IMR-90 (cell line): ENCODE data around the gene COX5B. TPM values are rescaled to one million over a fixed set of nuclear protein-coding genes. Genes with fewer than 3 reads are reported as not detected.

Source experiments
- ATAC-seq: fragments of 200-7000 bp; cut with Tn5 transposase; 2 replicates; pipeline ENCODE4 v1.9.1; 2020; ENCODE audit warnings: low read depth, mild to moderate bottlenecking, moderate library complexity
- BruUV-seq: library from RNA; stranded (reverse); fragments of 400-500 nt; replicated peaks from 2 replicates; lab custom pipeline; 2021; lab: Mats Ljungman, UMichigan
- CTCF ChIA-PET: fragments of 300-600 bp; formaldehyde crosslinking; extraction: SDS; loops from one replicate; lab custom pipeline; 2021; ENCODE audit warnings: antibody characterized with exemption; lab: Yijun Ruan, JAX
- POLR2A ChIA-PET: fragments of 300-600 bp; sonication (Branson Sonifier 250); formaldehyde crosslinking; loops from one replicate; lab custom pipeline; 2022; ENCODE audit warnings: antibody characterized with exemption; ENCODE audit not compliant: unreplicated experiment; lab: Charles Lee
- DNase-seq: peaks from one replicate; pipeline ENCODE4 v3.0.0; 2013
- H2AFZ ChIP-seq: replicated peaks from 2 replicates; pipeline ENCODE3; 2013; ENCODE audit warnings: low read length, mild to moderate bottlenecking; ENCODE audit not compliant: poor library complexity
- H2AK5ac ChIP-seq: 2 replicates; pipeline ENCODE4 v1.6.1; 2013; ENCODE audit warnings: low read depth, low read length, inconsistent platforms
- H2AK9ac ChIP-seq: replicated peaks from 2 replicates; pipeline ENCODE3; 2013; ENCODE audit warnings: mild to moderate bottlenecking, low read depth, low read length, moderate library complexity; ENCODE audit not compliant: poor library complexity
- H2BK120ac ChIP-seq: 2 replicates; pipeline ENCODE4 v1.6.1; 2013; ENCODE audit warnings: low read depth, low read length, inconsistent platforms
- H2BK15ac ChIP-seq: 3 replicates; pipeline ENCODE4 v1.6.1; 2013; ENCODE audit warnings: low read depth, low read length, inconsistent platforms
- H2BK20ac ChIP-seq: 2 replicates; pipeline ENCODE4 v1.6.1; 2013; ENCODE audit warnings: low read depth, mild to moderate bottlenecking, inconsistent platforms, low read length, moderate library complexity
- H2BK5ac ChIP-seq: 2 replicates; pipeline ENCODE4 v1.6.1; 2013; ENCODE audit warnings: mild to moderate bottlenecking, low read depth, low read length, inconsistent platforms; ENCODE audit not compliant: poor library complexity, severe bottlenecking
- H3K14ac ChIP-seq: replicated peaks from 2 replicates; pipeline ENCODE4 v1.6.1; 2013; ENCODE audit warnings: low read depth, low read length, inconsistent platforms
- H3K18ac ChIP-seq: 2 replicates; pipeline ENCODE4 v1.6.1; 2013; ENCODE audit warnings: low read depth, low read length, control low read depth
- H3K23ac ChIP-seq: 2 replicates; pipeline ENCODE4 v1.6.1; 2013; ENCODE audit warnings: low read depth, low read length, inconsistent platforms
- H3K27ac ChIP-seq: 2 replicates; pipeline ENCODE4 v1.5.1; 2013; ENCODE audit warnings: mild to moderate bottlenecking, control low read depth, low read length; ENCODE audit not compliant: insufficient read depth
- H3K27me3 ChIP-seq: 2 replicates; pipeline ENCODE4 v1.6.1; 2013; ENCODE audit warnings: low read length; ENCODE audit not compliant: control insufficient read depth, insufficient read depth
- H3K36me3 ChIP-seq: 2 replicates; pipeline ENCODE4 v1.6.1; 2013; ENCODE audit warnings: low read length, mixed read lengths; ENCODE audit not compliant: control insufficient read depth, insufficient read depth
- H3K4ac ChIP-seq: 2 replicates; pipeline ENCODE4 v1.6.1; 2013; ENCODE audit warnings: low read depth, low read length, inconsistent platforms
- H3K4me1 ChIP-seq: 2 replicates; pipeline ENCODE4 v1.6.1; 2013; ENCODE audit warnings: low read length, mixed read lengths; ENCODE audit not compliant: control insufficient read depth, insufficient read depth
- H3K4me2 ChIP-seq: 2 replicates; pipeline ENCODE4 v1.6.1; 2013; ENCODE audit warnings: low read depth, mild to moderate bottlenecking, control low read depth, low read length, moderate library complexity
- H3K4me3 ChIP-seq: 2 replicates; pipeline ENCODE4 v1.5.1; 2013; ENCODE audit warnings: low read depth, mild to moderate bottlenecking, control low read depth, low read length, moderate library complexity; ENCODE audit not compliant: insufficient read depth
- H3K56ac ChIP-seq: 2 replicates; pipeline ENCODE4 v1.6.1; 2013; ENCODE audit warnings: low read length, inconsistent platforms; ENCODE audit not compliant: insufficient read depth; ENCODE audit errors: extremely low read depth
- H3K79me1 ChIP-seq, 2 experiments: 2 replicates each; pipeline ENCODE4 v1.6.1; 2013; ENCODE audit warnings: low read length in 2 of 2, inconsistent platforms in 1 of 2, low read depth in 1 of 2
- H3K9ac ChIP-seq: 2 replicates; pipeline ENCODE4 v1.6.1; 2013; ENCODE audit warnings: low read depth, low read length, control low read depth
- H3K9me1 ChIP-seq: 2 replicates; pipeline ENCODE4 v1.6.1; 2013; ENCODE audit warnings: low read length, inconsistent platforms; ENCODE audit not compliant: insufficient read depth
- H3K9me3 ChIP-seq: 2 replicates; pipeline ENCODE4 v1.6.1; 2013; ENCODE audit warnings: low read length; ENCODE audit not compliant: control insufficient read depth, insufficient read depth
- H4K20me1 ChIP-seq: 2 replicates; pipeline ENCODE4 v1.6.1; 2013; ENCODE audit warnings: low read length, inconsistent platforms; ENCODE audit not compliant: insufficient read depth
- H4K5ac ChIP-seq: 2 replicates; pipeline ENCODE4 v1.6.1; 2013; ENCODE audit warnings: mild to moderate bottlenecking, low read depth, low read length, control low read depth
- H4K8ac ChIP-seq, 2 experiments: 2 replicates each; pipeline ENCODE4 v1.6.1; 2013; ENCODE audit warnings: low read depth in 2 of 2, low read length in 2 of 2, control low read depth in 1 of 2, inconsistent platforms in 1 of 2
- H4K91ac ChIP-seq: 2 replicates; pipeline ENCODE4 v1.6.1; 2013; ENCODE audit warnings: low read depth, low read length, inconsistent platforms; ENCODE audit not compliant: insufficient read depth
- CEBPB ChIP-seq: IDR thresholded peaks from 2 replicates; pipeline ENCODE4 v1.6.1; 2012; ENCODE audit warnings: low read depth, low read length, improper control_type of control experiment
- CTCF ChIP-seq: conservative IDR thresholded peaks from 2 replicates; pipeline ENCODE4 v1.5.1; 2012; ENCODE audit warnings: mild to moderate bottlenecking, low read depth, low read length, improper control_type of control experiment
- MXI1 ChIP-seq: IDR thresholded peaks from 2 replicates; pipeline ENCODE4 v1.6.1; 2012; ENCODE audit warnings: low read depth, mild to moderate bottlenecking, low read length, moderate library complexity, borderline replicate concordance
- RCOR1 ChIP-seq: IDR thresholded peaks from 2 replicates; pipeline ENCODE4 v1.6.1; 2012; ENCODE audit warnings: mild to moderate bottlenecking, low read length, improper control_type of control experiment; ENCODE audit not compliant: insufficient replicate concordance
- USF2 ChIP-seq: fragments of 150-350 bp; IDR thresholded peaks from 2 replicates; pipeline ENCODE4 v1.6.1; 2017; ENCODE audit warnings: mild to moderate bottlenecking, antibody characterized with exemption, low read length, low read depth
- WGBS, 2 experiments: methylation state at CpG; one replicate each; pipeline versions ENCODE4 v1.1.5 to v1.1.7; 2013; ENCODE audit warnings: missing lambda C conversion rate in 2 of 2; ENCODE audit not compliant: insufficient read length in 1 of 2; ENCODE audit errors: extremely low coverage in 2 of 2; 5-methylcytosine and 5-hydroxymethylcytosine counted together
- dilution Hi-C: fragments of 300-500 bp; cut with HindIII; formaldehyde crosslinking; loops from one replicate; pipeline ENCODE4 v1.14.3; 2018; ENCODE audit warnings: low sequenced_read_pairs; ENCODE audit not compliant: unreplicated experiment
- in situ Hi-C: fragments of 300-500 bp; cut with MboI; formaldehyde crosslinking; loops from 3 replicates; pipeline ENCODE4 v1.14.3; 2019; ENCODE audit warnings: low sequenced_read_pairs, inconsistent platforms, mixed read lengths
- intact Hi-C: fragments of 100-400 bp; cut with micrococcal nuclease; formaldehyde crosslinking; loops from 2 replicates; pipeline ENCODE4 v1.10.0; 2022
- polyA plus RNA-seq, 3 experiments: library from polyadenylated mRNA; depleted of rRNA; stranded (reverse); fragments of >200 nt; gene quantifications; 2 replicates each; pipeline ENCODE4 v1.2.3, GENCODE V29; 2012; ENCODE audit warnings: low replicate concordance in 1 of 3
- total RNA-seq: library from RNA; depleted of rRNA; stranded (reverse); fragments of >200 nt; gene quantifications from 2 replicates; pipeline ENCODE4 v1.2.3, GENCODE V29; 2012

The COX5B gene
- total and polyA plus RNA-seq, 2 of the 4 experiments (the other 2 are of a cell fraction): 140 to 272 TPM

- WGBS, 2 experiments: no CpG with 5 or more reads among the region's 4 CpGs
- ChIA-PET POLR2A (interaction anchor here (1.9 kb wide), 1 partner anchor 16 kb away, joined by 15 read pairs; the partner anchor contains the start of gene ACTR1B), CTCF (interaction anchor here (1.6 kb wide), 1 partner anchor 15 kb away, joined by 3 read pairs; no protein-coding TSS in a partner anchor)
- ATAC-seq (no peak), DNase-seq (no peak)
- 0 out of 2 replicates have a peak overlapping the region, but pooled peaks have one; percentile 18 for H3K23ac ChIP-seq
- H3K9ac ChIP-seq: no peak overlapping the region
- H3K27me3 ChIP-seq: no peaks in the 10 kb centered on the region
- H2AFZ ChIP-seq: no peak overlapping the region
- no peak overlapping the region for H2AK5ac ChIP-seq
- no peak overlapping the region for H2AK9ac ChIP-seq
- in situ Hi-C loops: no loop called here
- no peak overlapping the region for H2BK20ac ChIP-seq
- peaks cover 5% of the 10 kb centered on the region; the same call in 1 of the 2 replicates for H3K4me1 ChIP-seq
- H2BK15ac ChIP-seq: no peak overlapping the region
- no peak overlapping the region for H2BK120ac ChIP-seq
- no peak overlapping the region for H4K5ac ChIP-seq
- H4K20me1 ChIP-seq: no peaks in the 10 kb centered on the region
- H3K9me3 ChIP-seq: no peaks in the 10 kb centered on the region
- no peak overlapping the region for H3K18ac ChIP-seq
- no peak for TF ChIP-seq CTCF
- no peak for TF ChIP-seq MXI1
- TF ChIP-seq CEBPB: no peak
- no peak for TF ChIP-seq USF2
- TF ChIP-seq RCOR1: no peak
- no TSS peak for BruUV-seq
- peaks cover 18% of the 10 kb centered on the region for H3K36me3 ChIP-seq
- H3K27ac ChIP-seq: no peak overlapping the region
- H2BK5ac ChIP-seq: no peak overlapping the region
- H3K56ac ChIP-seq: no peak overlapping the region
- H4K8ac ChIP-seq: peak overlapping the region in 1 of 2 experiments; percentile 35; a peak in 1 of 4 replicates
- no peaks in the 10 kb centered on the region for H3K9me1 ChIP-seq
- intact Hi-C loops: no loop called here
- H3K4ac ChIP-seq: no peak overlapping the region
- H3K4me2 ChIP-seq: peak overlapping the region; percentile 81
- H3K79me1 ChIP-seq: peaks cover 13 to 20% of the 10 kb centered on the region in 2 experiments
- peak overlapping the region; percentile 85; the same call in 1 of the 2 replicates for H3K4me3 ChIP-seq
- H4K91ac ChIP-seq: no peak overlapping the region
- H3K14ac ChIP-seq: no peak overlapping the region
- dilution Hi-C loops: no loop called here
Measured at GRCh38 chr2:97646977-97647376, 1.1 kb downstream of the COX5B start.
